NB4 (cell line): Measurements from ENCODE around the gene DST.

Experiments used
- DNase-seq: peaks from one replicate; pipeline ENCODE4 v3.0.0; 2010; ENCODE audit warnings: low read depth
- H3K4me3 ChIP-seq: one replicate; pipeline ENCODE4 v1.5.1; 2011; ENCODE audit warnings: mild to moderate bottlenecking, low read depth, low read length, moderate library complexity
- MYC ChIP-seq: IDR thresholded peaks from 2 replicates; pipeline ENCODE4 v1.6.1; 2011; ENCODE audit warnings: low read depth, low read length
- POLR2A ChIP-seq: IDR thresholded peaks from 2 replicates; pipeline ENCODE4 v1.6.1; 2011; ENCODE audit warnings: mild to moderate bottlenecking; ENCODE audit not compliant: insufficient read length; ENCODE audit errors: extremely low read depth
- TF ChIP-seq, protein P1 (sequence below): IDR thresholded peaks from one replicate; pipeline ENCODE4 v1.5.1; 2012; ENCODE audit warnings: low read depth, low read length
- TF ChIP-seq, protein P2 (sequence below): IDR thresholded peaks from 2 replicates; pipeline ENCODE4 v1.6.1; 2011; ENCODE audit warnings: low read depth, low read length

DST gene

DNA sequence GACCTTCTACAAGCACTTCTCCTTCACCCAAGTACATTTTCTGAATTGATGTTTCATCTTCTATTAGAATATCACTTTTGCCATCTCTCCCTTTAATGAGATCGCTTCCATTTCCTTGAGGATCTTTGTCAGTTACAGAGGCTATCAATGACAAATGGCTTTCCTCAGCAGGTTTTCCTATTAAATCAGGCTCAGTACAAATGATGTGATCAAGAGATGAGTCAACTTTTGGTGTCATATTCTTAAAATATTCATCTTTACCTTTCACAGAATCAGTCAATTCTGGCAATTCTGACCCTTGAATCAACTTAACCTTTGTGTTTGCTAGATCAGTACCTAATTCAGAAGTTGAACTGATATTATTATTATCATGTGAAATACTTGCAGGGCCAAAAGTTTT is 37.3 kb downstream of the DST start:
- DNase-seq: no peak
- TF ChIP-seq MYC (no peak), POLR2A (no peak)
- TF ChIP-seq, protein P1, sequence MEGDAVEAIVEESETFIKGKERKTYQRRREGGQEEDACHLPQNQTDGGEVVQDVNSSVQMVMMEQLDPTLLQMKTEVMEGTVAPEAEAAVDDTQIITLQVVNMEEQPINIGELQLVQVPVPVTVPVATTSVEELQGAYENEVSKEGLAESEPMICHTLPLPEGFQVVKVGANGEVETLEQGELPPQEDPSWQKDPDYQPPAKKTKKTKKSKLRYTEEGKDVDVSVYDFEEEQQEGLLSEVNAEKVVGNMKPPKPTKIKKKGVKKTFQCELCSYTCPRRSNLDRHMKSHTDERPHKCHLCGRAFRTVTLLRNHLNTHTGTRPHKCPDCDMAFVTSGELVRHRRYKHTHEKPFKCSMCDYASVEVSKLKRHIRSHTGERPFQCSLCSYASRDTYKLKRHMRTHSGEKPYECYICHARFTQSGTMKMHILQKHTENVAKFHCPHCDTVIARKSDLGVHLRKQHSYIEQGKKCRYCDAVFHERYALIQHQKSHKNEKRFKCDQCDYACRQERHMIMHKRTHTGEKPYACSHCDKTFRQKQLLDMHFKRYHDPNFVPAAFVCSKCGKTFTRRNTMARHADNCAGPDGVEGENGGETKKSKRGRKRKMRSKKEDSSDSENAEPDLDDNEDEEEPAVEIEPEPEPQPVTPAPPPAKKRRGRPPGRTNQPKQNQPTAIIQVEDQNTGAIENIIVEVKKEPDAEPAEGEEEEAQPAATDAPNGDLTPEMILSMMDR: no peak
- TF ChIP-seq, protein P2, sequence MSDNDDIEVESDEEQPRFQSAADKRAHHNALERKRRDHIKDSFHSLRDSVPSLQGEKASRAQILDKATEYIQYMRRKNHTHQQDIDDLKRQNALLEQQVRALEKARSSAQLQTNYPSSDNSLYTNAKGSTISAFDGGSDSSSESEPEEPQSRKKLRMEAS: no peak

DNA sequence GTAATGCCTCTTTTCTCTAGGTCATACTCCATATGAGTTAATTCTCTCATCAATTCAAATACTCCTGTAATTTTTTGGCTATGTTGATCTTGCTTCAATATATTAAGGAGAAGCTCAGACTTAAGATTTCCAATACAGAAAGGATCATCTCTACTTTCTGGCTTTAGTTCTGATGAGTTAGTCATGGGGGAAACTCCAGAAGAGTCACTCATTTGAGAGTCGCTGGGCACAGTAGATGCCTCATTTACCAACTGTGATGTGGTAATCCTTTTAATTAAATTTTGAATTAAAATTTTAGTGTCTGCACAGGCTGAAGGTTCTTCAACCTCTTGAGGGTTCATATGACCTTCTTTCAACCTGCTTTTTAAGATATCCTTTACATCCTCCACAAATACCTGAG is 38.5 kb downstream of the DST start:
- TF ChIP-seq, protein P2: no peak
- TF ChIP-seq MYC: no peak
- TF ChIP-seq, protein P1: no peak
- no peak for TF ChIP-seq POLR2A
- DNase-seq: no peak
- H3K4me3 ChIP-seq: no peak overlapping the region

More for the DNA sequence above, 37.3 kb downstream of the DST start:
- H3K4me3 ChIP-seq: no peak overlapping the region

DNA sequence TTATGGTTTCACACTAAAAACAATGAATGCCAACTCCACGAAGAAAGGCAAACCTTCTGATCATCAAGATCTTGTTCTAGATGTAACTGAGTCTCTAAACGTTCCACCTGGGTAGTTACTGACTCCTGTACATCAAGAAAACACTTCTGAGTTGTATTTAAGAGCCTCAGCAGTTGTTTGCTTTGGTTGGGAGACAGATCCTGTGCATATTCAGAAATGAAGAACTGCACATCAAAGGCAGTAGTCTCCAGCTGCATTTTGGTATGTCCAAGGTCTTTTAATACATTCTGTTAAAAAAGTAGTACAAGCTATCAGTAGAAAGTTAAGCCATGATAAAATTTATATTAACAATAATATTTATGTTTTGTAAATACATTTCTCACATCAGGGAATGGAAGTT is 41.3 kb downstream of the DST start:
- H3K4me3 ChIP-seq: no peak overlapping the region
- DNase-seq: no peak
- TF ChIP-seq, protein P2: no peak
- TF ChIP-seq POLR2A (no peak), MYC (no peak)
- TF ChIP-seq, protein P1: no peak

DNA sequence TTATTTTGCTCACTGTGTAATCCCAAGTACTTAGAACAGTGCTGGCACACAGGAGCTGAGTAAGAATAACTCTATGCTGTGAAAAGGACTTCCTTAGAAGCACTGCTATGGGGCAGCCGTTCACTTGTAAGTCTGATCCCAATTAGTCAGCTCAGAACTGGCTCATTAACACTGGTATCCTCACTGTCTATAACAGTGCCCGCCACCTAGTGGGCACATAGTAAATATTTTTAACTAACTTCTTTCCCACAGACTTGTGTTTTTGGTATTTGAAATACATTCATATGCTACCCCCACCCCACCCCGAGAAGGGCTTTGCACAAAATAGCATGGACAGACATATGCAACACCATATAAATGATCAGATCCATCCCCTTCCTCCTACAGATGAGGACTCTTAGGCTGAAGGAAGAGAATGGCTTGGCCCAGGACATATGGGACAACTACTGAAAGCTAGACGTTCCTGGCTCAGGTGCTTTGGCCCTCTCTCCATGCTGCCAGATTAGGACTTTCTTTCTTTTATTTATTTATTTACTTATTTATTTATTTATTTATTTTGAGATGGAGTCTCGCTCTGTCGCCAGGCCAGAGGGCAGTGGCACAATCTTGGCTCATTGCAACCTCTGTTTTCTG is 47.1 kb downstream of the DST start:
- TF ChIP-seq, protein P2: no peak
- TF ChIP-seq POLR2A: no peak
- TF ChIP-seq, protein P1: peak; percentile 72
- no peak for TF ChIP-seq MYC
- H3K4me3 ChIP-seq: no peak overlapping the region
- peak; percentile 81 for DNase-seq

DNA sequence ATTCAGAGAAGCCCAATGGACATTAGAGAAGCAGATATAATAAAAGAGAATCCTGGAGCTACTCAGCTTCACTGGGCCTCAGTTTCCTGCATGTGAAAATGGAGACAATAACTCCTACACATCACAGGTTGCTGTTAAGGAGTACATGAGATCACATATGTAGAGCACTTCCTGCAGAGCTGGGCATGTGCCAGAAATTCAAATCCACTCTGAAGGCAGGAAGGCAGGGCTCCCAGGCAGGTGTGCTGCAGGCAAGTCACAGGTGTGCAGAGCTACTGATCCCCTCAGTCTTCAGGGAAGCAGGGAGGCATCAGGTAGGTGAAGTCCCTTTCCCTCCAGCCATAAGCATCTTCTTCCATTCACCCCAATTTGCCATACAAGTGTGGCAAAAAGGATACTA is 48.0 kb downstream of the DST start:
- H3K4me3 ChIP-seq: no peak overlapping the region
- no peak for DNase-seq
- no peak for TF ChIP-seq POLR2A

DNA sequence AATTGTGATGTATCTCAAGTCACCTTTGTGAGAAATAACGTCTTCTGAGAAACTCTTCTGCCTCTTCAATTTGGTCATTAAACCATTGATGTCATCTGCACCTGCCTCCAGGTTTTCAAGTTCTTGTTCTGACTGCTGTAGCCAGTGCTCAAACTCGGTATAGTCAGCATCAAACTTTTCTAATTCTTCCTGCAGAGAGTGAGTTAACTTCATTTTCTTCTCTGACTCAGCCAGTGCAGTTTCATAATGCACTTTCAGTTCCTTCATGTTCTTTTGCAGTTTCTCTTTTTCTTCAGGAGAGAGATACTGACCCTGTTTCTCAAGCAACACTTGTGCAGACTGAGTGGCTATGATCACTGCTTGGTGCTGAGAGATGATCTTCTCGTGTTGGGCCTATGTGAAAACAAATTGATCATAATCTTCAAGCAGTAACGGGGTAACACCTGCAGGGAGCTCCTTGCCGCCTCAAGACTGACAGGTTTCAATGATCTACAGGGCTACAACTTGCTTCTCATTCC is 48.8 kb downstream of the DST start:
- TF ChIP-seq, protein P2: no peak
- TF ChIP-seq, protein P1: no peak
- TF ChIP-seq POLR2A: no peak
- TF ChIP-seq MYC: no peak
- H3K4me3 ChIP-seq: no peak overlapping the region
- peak; percentile 58 for DNase-seq
